GM18508 (cell line): ENCODE data around the gene DNAL4.

Source experiments
- ATAC-seq: cut with Tn5 transposase; IDR thresholded peaks from one replicate; pipeline ENCODE4 v1.9.1; 2021; ENCODE audit warnings: moderate number of reproducible peaks; ENCODE audit not compliant: insufficient read depth, unreplicated experiment

The DNAL4 gene, protein sequence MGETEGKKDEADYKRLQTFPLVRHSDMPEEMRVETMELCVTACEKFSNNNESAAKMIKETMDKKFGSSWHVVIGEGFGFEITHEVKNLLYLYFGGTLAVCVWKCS

DNA sequence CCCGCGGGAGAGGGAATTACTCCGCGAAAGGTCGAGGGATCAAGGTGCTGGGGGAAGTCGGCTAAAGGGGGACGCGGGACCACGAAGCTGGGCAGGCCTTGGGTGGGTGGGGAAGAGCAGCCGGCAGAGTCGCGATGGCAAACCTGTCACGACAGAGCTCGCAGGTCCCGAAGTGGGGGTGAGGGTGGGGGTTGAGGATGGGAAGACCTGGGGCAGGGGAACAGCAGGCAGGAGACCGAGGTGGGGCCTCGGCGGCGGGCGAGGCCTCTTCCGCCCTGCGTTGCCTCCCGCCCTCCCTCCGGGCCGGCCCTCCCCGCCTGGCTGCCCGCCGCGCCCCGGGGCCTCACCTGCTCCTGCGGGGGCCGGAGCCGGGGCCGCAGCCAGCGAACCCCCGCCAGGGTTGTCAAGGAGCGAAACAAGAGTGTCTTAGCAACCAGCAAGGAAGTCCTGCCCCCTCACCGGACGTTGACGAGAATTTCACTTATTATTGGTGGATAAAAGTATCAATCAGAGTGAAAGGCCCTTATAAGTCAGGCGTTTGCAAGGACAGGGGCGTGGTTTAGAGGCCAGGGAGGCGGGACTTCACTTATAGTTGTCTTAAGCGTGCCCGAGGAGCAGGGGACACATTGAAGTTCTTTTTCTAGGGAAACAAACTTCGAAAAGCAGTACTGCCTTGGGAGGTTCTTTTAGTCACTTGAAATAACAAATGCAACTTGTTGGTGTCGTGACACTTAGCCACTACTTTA, at the start of gene DNAL4:
Gene DNAL4, minus strand, starts transcription at position 423 of the 746 bp plus-strand sequence. CDS start 11,412 bp downstream, outside the sequence.
- peak; percentile 73 for ATAC-seq

DNA sequence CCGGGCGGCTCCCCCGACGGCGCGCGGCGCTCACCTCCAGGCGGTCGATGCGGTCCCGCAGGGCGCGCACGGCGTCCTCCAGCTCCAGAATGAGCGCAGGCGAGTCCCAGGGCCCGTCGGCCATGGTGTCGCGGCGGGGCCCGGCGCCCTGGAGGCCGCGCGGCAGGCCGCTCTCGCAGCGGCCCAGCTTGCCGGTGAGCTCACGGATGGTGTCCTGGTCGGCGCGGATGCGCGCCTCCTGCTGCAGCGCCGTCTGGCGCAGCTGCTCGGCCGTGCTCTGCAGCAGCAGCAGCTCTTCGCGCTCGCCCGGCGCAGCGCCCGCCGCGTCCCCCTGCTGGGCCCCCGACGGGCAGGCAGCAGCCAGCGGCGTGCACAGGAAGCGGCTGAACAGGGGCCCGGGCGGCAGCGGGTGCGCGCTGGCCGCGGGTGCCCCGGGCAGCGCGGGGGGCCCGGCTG, 49.3 kb upstream of the DNAL4 start:
- ATAC-seq: no peak

DNA sequence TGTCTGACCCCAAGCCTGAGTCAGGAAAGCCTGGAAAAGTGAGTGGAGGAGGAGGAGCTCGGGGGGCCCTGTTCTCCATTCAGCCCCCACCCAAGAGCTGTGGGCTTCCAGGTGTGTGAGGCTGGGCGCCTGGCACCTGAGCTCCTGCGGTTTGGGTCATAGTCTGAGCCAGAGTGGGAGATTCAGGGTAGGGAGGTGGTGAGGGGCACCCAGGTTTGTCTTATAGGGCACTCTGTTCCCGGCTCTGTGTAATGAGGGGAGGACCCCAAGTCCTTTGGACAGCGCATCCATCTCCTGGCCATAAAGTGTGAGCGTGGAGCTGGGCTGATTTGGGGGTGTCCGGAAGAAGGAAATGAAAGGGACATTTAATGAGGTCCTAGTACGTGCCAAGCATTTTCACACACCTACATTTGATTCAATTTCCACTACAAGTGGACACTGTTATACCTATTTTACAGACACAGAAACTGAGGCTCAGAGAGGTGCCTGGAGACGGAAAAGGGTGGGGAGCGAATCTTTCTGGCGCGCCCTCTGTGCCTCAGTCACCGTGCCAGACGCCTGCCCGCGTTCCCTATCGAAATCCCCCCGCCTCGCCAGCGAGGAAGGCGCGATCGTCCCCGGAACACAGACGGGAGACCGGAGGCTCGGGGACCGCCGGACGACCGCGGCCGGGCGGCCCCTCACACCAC, 48.7 kb upstream of the DNAL4 start:
- no peak for ATAC-seq

DNA sequence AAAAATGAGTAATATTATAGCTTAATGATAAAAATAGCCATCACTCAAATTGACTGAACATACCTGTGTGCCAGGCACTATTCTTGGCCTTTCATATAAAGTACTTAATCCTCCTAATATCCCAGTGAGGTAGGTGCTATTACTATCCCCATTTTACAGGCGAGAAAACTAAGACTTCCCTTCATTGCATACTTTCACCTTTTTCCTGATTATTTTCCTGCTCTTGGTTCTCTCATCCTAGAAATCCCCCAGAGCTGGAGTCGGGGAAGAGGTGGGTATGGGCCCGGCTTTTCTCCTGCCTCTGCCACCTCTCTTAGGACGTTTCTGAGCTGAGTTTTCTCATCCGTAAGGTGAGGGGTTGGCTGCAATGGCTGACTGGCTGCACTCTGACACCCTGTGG, 47.7 kb upstream of the DNAL4 start:
- ATAC-seq: no peak

DNA sequence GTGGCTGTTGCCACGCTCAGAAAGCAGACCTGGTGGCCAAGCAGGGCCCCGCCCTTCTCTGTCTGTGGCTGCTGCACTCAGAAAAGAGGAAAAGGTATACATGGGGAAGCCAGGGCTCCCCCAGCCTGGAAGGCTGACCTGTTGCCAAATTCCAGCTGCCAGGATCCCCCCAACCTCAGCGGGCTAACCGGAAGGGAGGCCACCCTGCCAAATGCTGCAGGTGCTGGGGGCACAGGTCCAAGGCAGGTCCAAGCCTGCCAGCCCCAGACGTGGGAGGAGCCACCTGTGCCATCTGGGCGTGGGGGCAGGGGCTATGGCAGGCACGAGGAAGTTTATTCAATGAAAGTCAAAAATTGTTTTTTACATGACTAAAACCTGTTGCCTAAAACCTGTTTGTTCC, 47.3 kb upstream of the DNAL4 start:
- no peak for ATAC-seq

DNA sequence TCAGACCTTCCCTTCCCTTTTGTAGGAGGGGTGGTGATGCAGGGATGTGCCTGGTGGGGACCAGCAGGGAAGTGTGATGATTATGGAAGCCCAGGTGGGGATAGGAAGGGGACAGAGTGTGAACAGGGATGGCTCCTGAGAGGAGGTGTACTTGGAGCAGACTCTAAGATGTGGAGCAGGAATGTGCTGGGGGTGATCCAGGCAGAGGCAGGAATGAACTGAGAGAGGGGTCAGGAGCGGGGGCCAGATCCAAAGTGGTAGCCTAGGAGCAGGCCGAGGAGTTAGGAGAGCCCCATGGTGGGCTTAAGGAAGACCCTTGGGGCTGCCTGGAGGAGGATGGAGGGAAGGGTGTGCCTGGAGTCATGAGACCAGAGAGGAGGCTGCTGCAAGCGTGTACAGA, 46.2 kb upstream of the DNAL4 start:
- ATAC-seq: no peak

DNA sequence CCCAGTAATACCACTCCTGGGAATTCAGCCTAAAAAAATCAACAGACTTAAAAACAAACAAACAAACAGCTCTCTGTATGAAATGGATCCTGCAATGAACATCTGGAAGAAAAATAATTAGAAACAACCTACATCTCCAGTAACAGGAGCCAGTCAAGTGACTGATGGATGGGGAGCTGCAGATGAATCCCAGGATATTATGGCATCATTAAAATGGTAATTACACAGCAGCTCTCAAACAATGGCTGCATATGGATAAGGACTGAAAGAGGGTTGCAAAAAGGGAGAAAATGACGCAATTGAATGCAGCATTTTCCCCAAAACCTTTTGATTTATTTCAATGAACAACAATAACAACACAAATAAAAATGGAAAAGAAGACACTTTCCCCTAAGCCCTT, 45.7 kb upstream of the DNAL4 start:
- ATAC-seq: no peak

DNA sequence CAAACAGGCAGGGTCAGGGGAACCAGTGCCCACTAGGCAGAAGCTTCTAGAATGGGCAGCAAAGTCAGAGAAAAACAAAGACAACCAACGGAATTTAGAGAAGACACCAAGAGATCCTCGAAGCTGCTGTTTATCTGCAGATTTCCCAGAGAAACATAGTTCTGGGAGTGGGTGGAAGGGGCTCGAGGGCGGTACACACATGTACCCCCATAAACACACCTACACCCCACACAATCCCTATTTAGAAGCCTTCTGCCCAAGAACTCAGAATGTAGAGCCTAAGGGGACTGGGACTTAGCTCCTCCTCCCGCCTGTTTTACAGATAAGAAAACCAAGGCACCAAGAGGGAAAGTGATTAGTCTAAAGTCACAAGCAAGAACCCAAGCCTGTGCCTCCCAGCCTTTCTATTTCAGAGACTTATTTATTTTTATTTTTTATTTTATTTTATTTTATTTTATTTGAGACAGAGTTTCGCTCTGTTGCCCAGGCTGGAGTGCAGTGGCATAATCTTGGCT, 43.5 kb upstream of the DNAL4 start:
- ATAC-seq: no peak

DNA sequence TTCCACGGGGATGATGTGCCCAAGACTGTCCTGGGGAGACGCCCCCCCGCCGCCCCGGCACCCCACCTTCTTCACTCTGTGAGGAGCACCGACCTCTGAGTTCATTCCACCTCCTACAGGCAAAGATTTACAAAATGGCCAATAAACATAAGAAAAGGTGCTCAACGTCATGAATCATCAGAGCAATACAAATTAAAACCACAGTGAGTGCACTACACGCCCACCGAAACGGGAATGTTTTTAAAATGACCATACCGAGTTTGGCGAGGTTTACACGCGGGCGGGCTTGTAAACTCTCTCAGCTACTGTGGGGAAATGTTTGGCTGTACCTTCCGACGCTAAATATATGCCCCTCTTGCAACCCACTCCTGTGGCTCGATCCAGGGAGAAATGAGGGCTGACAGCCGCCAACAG, 42.0 kb upstream of the DNAL4 start:
- ATAC-seq: no peak

DNA sequence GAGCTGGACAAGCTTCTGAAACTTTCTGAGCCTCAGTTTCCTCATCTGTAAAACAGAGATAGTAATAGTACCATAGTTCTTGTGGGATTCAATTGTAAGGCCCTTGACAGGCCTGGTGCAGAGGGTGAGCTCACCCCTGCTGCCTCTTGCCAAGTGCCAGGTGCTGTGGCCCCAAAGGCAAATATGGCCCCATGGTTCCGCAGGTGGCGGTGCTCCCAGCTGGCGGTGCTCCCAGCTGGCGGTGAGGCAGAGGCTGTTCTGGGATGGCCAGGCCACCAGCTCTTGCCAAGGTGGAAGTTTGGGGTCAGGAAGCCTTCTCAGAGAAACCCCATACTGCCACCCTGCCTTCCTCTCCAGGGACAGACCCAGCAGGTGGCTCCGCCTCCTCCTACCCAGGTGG, 41.0 kb upstream of the DNAL4 start:
- no peak for ATAC-seq

DNA sequence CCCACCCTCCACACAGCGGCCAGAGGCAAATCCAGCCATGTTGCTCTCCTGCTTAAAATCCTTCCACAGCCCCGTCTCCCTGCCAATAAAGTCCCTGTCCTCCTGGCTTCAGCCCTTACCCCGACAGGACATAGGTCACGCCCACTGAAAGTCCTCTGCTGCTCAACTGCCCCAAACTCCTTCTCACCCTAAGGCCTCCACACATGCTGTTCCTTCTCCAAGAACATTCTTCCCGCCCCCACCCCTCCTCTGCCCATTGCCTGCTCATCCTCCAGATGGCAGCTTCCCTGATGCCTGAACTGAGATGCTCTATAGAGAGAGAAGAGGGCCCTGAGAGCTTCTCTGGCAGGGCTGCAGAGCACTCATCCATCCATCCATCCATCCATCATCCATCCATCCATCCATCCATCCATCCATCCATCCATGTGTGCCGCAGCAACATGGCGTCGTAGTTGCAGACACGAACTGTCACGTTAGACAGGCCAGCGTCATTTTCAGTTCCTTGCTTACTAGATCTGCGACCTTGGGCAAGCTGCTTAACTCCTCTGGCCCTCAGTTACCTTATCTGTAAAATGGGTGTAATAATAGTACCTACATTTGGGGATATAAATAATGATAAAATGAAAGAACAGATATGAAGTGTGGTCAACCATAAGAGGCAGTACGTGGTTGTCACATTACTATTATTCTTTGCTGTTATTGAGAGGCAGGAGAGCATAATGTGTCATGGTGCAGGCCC, 40.4 kb upstream of the DNAL4 start:
- ATAC-seq: no peak

DNA sequence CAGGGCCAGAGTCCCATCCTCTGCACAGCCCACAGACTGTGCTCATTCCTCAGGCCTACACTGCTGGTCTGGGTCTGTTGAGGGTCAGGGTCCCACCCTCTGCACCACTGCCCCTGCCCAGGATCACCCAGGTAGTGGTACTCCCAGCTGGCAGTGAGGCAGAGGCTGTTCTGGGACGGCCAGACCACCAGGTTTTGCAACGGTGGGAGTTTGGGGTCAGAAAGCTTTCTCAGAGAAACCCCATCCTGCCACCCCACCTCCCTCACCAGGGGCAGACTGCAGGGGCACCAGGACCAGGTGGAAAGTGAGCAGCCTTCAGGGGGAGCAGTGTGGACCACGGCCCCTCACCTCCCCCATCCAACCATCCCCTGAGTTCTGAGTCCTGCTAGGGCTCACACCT, 39.1 kb upstream of the DNAL4 start:
- no peak for ATAC-seq

DNA sequence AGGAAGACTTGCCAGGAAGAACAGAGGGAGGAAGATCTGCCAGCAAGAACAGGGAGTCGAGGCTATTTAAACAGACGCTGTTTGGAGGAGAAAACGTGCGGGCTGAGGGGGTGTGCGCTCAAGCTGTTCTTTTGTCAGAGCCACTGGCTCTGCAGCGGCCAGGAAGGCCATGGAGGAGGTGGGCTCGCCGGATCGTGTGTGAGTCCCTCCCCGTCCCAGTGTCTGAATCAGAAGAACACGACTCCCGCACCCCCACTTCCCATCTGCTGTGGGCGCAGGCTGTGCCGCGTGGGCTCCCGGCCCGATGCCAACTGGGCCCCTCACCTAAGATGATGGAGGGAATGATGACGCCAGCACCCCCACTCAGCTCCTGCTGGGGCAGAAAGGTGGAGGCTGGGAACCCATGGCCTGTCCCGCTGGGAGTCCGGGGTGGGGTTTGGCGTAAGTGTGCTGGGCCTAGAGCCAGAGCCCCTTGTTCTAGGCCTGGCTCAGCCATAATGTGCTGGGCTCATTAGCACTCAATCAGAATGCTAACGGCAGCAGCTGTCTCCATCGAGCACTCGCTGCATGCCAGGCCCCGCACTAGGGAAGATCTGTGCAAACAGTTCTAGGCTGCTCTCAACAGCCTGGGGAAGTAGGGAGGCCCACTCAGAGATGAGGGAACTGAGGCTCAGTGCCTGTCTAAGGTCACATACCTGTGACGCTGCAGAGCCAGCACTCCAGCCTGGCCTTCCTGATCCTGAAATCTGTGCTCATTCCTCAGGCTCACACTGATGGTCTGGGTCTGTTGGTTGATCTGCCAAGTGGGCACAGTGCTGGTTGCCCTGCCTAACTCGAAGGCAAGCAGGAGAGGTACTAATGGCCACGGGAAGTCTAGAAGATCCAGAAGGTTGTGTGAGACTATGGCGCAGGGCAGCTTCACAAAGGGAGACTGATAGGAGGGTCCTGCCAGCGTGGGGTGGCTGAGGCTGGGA, 38.3 kb upstream of the DNAL4 start:
- ATAC-seq: no peak

DNA sequence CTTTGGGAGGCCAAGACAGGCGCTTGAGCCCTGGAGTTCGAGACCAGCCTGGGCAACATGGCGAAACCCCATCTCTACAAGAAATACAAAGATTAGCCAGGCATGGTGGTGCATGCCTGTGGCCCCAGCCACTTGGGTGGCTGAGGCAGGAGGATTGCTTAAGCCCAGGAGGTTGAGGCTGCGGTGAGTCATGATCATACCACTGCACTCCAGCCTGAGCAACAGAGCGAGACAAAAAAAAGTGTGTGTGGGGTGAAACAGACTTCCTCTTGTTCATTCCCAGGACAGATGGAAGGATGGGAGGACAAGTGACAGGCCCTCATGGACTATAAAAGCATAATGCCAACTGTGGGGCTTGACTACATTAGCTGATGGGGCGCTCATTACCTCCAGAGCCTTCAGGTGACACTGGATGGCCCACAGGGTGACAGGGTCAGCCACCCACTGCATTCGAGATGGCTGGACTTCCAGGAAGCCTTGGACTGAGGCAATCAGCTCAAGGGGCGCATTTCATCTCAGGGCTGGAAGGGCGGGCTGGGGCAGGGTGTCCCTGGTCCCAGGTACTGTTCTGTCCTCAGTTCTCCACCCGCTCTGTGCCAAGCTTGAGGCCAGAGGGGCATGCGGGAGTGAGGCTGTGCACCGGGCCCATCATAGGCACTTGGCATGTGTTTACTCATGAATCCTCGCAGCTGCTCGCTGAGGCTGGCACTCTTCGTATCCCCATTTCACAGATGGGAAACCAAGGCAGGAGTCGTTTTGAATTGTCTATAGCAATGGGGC, 37.4 kb upstream of the DNAL4 start:
- ATAC-seq: no peak

DNA sequence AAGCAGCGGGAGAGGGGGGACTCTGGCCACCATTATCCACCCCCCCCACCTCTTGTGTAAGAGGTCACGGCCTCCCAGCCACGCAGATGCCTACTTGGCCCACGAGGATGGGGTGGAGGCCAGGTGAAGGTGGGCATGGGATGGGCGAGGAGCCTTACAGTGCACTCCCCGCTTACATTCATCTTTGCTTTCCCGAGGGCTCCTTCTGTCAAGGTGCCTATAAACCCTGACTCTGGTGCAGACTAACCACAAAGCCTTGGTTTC, 36.8 kb upstream of the DNAL4 start:
- ATAC-seq: no peak

DNA sequence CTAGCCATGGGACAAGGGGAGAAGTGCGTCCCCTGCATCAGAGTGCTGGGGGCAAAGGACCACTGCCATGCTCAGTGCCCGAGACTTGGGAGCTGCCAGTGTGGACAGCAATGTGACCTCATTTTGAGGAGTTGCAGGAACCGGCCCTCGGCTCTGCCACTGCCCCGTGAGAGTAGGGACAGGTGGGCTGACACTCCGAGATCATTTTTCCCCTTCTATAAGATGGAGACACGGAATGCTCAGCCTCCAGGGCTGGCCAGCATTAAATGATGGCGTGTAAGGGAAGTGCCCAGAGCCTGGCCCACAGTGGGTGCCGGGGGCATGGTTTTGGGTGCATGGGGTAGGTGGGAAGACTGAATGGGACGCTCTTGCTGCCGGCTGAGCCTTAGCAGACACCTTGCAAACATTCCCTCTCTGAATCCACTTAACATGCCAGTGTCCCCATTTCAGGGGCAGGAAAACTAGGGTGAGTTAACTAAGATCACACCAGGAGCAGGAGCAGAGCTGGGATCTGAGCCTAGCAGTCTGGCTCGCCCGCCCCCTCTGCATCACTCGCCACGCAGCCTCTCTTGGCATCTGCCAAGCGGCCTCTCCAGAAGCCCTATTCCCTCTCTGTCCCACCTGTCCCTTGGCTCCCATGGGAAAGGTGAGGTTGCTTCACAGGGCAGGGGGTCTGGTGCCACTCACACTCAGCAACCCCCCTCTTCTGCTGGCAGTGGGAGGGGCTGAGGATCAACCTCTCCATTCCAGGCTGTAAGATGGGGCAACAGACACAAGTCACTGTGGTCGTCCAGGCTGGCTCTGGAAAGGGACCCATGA, 36.3 kb upstream of the DNAL4 start:
- no peak for ATAC-seq

DNA sequence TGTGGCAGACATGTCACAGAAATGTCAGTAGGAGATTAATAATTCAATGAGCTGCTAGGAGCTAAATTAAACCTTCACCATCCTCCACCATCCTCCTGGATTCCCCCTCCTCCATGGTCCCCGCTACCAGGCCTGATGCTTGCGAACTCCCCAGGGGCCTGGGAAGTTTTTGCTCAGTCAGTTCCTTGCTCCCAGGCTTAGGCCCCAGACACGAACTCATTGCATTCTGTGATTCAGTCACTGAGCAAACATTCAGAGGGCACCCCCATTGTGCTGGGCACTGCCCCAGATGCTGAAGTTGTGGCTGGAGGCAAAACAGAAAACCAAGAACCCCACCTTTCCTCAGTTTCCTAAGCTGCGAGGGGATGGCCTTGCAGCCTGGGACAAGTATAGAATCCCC, 35.5 kb upstream of the DNAL4 start:
- ATAC-seq: no peak

DNA sequence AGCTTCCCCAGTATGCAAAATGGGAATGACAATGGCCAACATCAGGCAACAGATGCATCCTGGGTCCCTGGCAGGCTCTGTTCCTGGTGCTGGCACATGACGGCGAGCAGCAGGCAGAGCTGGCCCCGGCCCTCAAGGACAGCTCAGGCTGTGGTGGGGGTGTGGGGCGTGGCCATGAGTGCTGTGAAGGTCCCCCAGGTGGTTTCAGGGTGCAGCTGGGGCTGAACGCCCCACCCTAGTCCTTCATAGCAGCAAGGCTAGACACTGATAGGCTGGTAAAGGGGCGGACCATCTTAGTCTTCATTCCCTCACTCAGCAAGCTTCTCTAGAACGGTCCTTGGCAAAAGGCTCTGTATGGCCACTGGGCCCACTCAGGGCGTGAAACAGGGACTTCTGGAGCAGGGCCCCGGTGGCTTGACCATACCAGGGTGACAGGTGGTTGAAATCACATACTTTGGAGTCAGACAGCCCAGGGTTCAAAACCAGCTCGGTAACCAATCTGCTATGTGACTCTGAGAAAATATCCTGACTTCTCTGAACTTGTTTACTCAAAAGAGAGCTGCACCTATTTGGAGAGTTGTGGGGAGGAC, 34.8 kb upstream of the DNAL4 start:
- no peak for ATAC-seq
